ENCODE data around the gene ZNF584.

The ZNF584 gene

DNA sequence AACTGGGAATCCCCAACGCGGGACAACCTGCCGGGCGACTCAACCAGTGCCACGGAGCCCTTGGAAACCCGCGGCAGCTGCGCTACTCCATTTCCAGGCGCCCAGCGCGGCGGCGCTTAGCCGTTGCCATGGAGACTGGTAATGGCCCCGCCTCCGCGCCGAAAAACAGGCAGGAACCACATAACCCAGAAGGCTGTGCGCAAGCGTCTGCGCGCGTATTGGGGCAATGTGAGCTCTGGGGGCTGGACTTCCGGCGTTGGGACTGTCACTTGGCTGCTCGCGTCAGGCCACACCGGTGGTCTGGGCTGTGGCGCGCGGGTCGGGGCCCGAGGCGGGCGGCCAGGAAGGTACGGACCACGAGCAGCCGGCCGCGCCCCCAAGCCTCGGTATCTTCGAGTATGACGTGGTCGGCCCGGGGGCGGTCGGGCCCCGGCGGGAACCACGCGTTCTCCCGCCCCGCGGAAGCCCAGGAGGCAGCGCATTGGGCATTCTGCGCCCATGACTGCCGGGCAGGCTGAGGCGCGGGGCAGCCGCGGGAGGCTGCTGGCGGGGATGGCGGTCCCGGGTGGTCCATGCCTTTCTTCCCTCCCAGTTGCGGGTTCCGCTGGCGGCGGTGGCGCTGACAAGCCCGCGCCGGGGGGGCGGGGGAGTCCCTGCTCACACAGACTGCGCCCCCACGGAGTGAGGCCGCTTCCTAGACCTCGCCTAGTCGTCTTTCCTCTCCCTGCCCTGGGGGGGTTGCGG lies 43.1 kb downstream of the ZNF584 start, which contains the start of gene ZNF324B:
ZNF324B (plus strand) TSS at position 265 of the 744 bp plus-strand sequence. CDS start 2,080 bp downstream, outside the sequence.
- DNase-seq (ENCODE audit: low spot score): peak; percentile 92
- CTCF ChIA-PET: interaction anchor here (0.6 to 1.0 kb wide), 2 partner anchors 25 to 62 kb away, joined by 3 read pairs; no protein-coding TSS in a partner anchor
- TF ChIP-seq, protein P1, sequence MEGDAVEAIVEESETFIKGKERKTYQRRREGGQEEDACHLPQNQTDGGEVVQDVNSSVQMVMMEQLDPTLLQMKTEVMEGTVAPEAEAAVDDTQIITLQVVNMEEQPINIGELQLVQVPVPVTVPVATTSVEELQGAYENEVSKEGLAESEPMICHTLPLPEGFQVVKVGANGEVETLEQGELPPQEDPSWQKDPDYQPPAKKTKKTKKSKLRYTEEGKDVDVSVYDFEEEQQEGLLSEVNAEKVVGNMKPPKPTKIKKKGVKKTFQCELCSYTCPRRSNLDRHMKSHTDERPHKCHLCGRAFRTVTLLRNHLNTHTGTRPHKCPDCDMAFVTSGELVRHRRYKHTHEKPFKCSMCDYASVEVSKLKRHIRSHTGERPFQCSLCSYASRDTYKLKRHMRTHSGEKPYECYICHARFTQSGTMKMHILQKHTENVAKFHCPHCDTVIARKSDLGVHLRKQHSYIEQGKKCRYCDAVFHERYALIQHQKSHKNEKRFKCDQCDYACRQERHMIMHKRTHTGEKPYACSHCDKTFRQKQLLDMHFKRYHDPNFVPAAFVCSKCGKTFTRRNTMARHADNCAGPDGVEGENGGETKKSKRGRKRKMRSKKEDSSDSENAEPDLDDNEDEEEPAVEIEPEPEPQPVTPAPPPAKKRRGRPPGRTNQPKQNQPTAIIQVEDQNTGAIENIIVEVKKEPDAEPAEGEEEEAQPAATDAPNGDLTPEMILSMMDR (conservative IDR thresholded peaks at IDR 0.05; ENCODE audit: low read depth): no peak
- peak within 1 kb of the TSS; percentile 62 for H3K27ac ChIP-seq
- POLR2A ChIA-PET (ENCODE audit: low non-redundant PET): no interaction called here

DNA sequence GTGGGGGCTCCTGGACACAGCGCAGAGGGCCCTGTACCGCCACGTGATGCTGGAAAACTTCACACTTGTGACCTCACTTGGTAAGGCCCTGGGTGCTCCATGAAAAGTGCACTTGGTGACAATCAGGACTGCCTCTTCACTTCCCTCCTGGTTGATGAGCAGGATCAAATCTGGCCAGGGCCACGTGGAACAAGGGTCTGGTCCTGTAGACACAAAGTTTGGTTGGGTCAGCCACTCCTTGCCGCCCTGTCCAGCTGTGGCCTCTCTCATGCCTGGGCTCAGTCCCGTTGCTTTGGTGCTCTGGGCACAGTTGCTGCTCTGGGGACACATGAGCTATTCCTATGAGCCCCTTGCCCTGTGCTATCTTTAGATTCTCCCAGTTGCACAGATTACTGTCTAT lies 45.3 kb downstream of the ZNF584 start:
- DNase-seq (ENCODE audit: low spot score): no peak
- 0 out of 2 replicates have a peak overlapping the region, but pooled peaks have one; percentile 2 for H3K27ac ChIP-seq
- POLR2A ChIA-PET (ENCODE audit: low non-redundant PET): no interaction called here
- CTCF ChIA-PET: interaction anchor here (0.7 to 1.1 kb wide), 2 partner anchors 65 to 127 kb away, joined by 3 to 7 read pairs; partner anchors contain the start of gene ZSCAN22
- TF ChIP-seq, protein P1 (conservative IDR thresholded peaks at IDR 0.05; ENCODE audit: low read depth): no peak

DNA sequence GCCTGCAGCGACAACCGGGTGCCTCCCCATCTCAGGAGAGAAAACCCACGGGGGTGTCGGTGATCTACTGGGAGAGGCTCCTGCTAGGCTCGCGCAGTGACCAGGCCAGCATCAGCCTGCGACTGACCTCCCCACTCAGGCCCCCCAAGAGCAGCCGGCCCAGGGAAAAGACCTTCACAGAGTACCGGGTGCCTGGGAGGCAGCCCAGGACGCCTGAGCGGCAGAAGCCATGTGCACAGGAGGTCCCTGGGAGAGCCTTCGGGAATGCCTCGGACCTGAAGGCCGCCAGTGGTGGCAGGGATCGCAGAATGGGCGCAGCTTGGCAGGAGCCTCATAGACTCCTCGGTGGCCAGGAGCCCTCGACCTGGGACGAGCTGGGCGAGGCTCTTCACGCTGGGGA lies 46.9 kb downstream of the ZNF584 start:
- DNase-seq (ENCODE audit: low spot score): no peak
- ChIA-PET POLR2A (ENCODE audit: low non-redundant PET) (no interaction called here), CTCF (no interaction called here)
- TF ChIP-seq, protein P1 (conservative IDR thresholded peaks at IDR 0.05; ENCODE audit: low read depth): no peak
- no peak overlapping the region for H3K27ac ChIP-seq

DNA sequence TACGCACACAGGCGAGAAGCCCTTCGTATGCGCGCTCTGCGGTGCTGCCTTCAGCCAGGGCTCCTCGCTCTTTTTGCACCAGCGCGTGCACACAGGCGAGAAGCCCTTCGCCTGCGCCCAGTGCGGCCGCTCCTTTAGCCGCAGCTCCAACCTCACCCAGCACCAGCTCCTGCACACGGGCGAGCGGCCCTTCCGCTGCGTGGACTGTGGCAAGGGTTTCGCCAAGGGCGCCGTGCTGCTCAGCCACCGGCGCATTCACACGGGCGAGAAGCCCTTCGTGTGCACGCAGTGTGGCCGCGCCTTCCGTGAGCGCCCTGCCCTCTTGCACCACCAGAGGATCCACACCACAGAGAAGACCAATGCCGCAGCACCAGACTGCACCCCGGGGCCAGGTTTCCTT lies 47.7 kb downstream of the ZNF584 start:
- CTCF ChIA-PET: no interaction called here
- H3K27ac ChIP-seq: no peak overlapping the region
- DNase-seq (ENCODE audit: low spot score): no peak
- POLR2A ChIA-PET (ENCODE audit: low non-redundant PET): no interaction called here
- TF ChIP-seq, protein P1 (conservative IDR thresholded peaks at IDR 0.05; ENCODE audit: low read depth): no peak

DNA sequence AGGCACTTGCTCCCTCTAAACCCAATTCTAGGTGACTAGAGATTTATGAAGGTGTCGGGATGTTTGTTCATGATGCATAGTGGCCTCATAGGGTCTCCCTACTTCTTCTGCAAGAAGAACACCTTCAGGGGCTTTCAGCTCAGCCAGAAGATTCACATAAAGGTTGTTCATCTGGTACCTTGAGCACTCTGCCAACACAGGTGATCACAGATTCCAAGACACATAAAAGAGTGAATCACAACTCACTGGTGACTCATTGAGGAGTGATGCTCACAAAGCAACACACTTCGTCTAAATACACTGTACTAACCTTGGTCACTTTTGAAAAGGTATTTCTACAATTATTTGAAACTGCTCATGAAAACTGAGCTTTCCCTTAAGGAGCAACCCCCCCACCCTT lies 51.6 kb downstream of the ZNF584 start:
- ChIA-PET CTCF (interaction anchor here (1.5 kb wide), 1 partner anchor 15 kb away, joined by 6 read pairs; no protein-coding TSS in a partner anchor), POLR2A (ENCODE audit: low non-redundant PET) (no interaction called here)
- TF ChIP-seq, protein P1 (conservative IDR thresholded peaks at IDR 0.05; ENCODE audit: low read depth): no peak
- no peak overlapping the region for H3K27ac ChIP-seq
- DNase-seq (ENCODE audit: low spot score): peak; percentile 68

DNA sequence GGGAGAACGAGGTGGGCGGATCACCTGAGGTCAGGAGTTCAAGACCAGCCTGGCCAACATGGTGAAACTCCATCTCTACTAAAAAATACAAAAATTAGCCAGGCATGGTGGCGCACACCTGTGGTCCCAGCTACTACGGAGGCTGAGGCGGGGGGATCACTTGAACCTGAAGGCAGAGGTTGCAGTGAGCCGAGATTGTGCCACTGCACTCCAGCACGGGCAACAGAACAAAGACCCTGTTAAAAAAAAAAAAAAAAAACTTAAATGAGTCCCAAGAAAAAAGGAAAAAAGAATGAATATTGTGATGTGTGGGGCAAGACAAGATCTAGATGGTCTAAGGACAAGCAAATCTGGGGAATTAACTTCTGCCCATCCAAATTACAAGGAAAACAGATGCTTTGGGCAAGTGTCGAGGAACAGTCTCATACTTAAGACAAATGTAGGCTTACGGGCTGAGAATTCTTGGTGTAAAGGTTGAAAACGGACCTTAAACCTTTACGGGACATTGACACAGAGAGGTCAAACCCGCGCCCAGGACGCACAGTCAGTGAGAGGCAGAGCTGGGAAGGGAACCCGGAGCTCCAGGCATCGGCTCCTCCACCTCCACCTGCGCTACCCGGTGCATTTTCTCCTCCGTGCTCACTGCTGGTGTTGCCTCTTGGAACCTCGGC lies 57.8 kb downstream of the ZNF584 start:
- ChIA-PET POLR2A (ENCODE audit: low non-redundant PET) (interaction anchor here (1.0 kb wide), 1 partner anchor 45 kb away, joined by 3 read pairs; the partner anchor contains the start of gene SLC27A5), CTCF (no interaction called here)
- H3K27ac ChIP-seq: peak overlapping the region; percentile 72
- TF ChIP-seq, protein P1 (conservative IDR thresholded peaks at IDR 0.05; ENCODE audit: low read depth): no peak
- DNase-seq (ENCODE audit: low spot score): no peak

Measured in RWPE1 (cell line).